A673 (cell line): ENCODE results near the gene NUB1. TPM values are rescaled to one million over a fixed set of nuclear protein-coding genes. Genes with fewer than 3 reads are reported as not detected.

Source experiments
- BruUV-seq: library from RNA; stranded (reverse); fragments of 400-500 nt; replicated peaks from 2 replicates; lab custom pipeline; 2021; lab: Mats Ljungman, UMichigan
- CTCF ChIA-PET: fragments of 300-600 bp; sonication (Branson Sonifier 250); formaldehyde crosslinking; loops from one replicate; lab custom pipeline; 2022; ENCODE audit warnings: antibody characterized with exemption; lab: Charles Lee
- POLR2A ChIA-PET: fragments of 300-600 bp; sonication (Branson Sonifier 250); formaldehyde crosslinking; loops from one replicate; lab custom pipeline; 2022; ENCODE audit warnings: antibody characterized with exemption; ENCODE audit not compliant: low non-redundant PET; lab: Charles Lee
- DNase-seq: peaks from one replicate; pipeline ENCODE4 v3.0.0-alpha.2; 2015; ENCODE audit warnings: low spot score
- H3K27ac ChIP-seq: fragments of 200-600 bp; sonication (generic); 2 replicates; pipeline ENCODE4 v1.5.1; 2016; ENCODE audit warnings: mixed run types, low read depth, mild to moderate bottlenecking, mixed read lengths, antibody characterized with exemption, low read length; ENCODE audit not compliant: poor library complexity, severe bottlenecking
- H3K27me3 ChIP-seq: fragments of 200-600 bp; sonication (generic); replicated peaks from 2 replicates; pipeline ENCODE4 v1.6.1; 2017; ENCODE audit warnings: mixed run types, low read depth, mild to moderate bottlenecking, mixed read lengths, antibody characterized with exemption, low read length; ENCODE audit not compliant: insufficient read depth, poor library complexity
- H3K36me3 ChIP-seq: fragments of 200-600 bp; sonication (generic); 2 replicates; pipeline ENCODE4 v1.6.1; 2016; ENCODE audit warnings: mixed run types, mild to moderate bottlenecking, mixed read lengths, antibody characterized with exemption, low read length; ENCODE audit not compliant: insufficient read depth, poor library complexity, severe bottlenecking
- H3K4me1 ChIP-seq: fragments of 200-600 bp; sonication (generic); 2 replicates; pipeline ENCODE4 v1.6.1; 2017; ENCODE audit warnings: mixed run types, mild to moderate bottlenecking, mixed read lengths, antibody characterized with exemption, low read length; ENCODE audit not compliant: insufficient read depth, poor library complexity, severe bottlenecking
- H3K4me3 ChIP-seq: fragments of 200-600 bp; sonication (generic); 2 replicates; pipeline ENCODE4 v1.5.1; 2016; ENCODE audit warnings: low read depth, mixed run types, mild to moderate bottlenecking, mixed read lengths, low read length; ENCODE audit not compliant: poor library complexity, severe bottlenecking
- H3K9me3 ChIP-seq: fragments of 200-600 bp; sonication (generic); 2 replicates; pipeline ENCODE4 v1.6.1; 2016; ENCODE audit warnings: mixed run types, low read depth, mild to moderate bottlenecking, mixed read lengths, antibody characterized with exemption, low read length; ENCODE audit not compliant: poor library complexity, severe bottlenecking
- EZH2 ChIP-seq: fragments of 200-600 bp; sonication (generic); IDR thresholded peaks from 2 replicates; pipeline ENCODE4 v1.6.1; 2017; ENCODE audit warnings: borderline replicate concordance, low read depth, mild to moderate bottlenecking, mixed read lengths, antibody characterized with exemption, low read length; ENCODE audit not compliant: poor library complexity, severe bottlenecking
- intact Hi-C: fragments of 100-400 bp; cut with micrococcal nuclease; formaldehyde crosslinking; loops from one replicate; pipeline ENCODE4 v1.10.0; 2022; ENCODE audit not compliant: unreplicated experiment
- total RNA-seq: library from RNA; stranded (reverse); gene quantifications from 2 replicates; pipeline ENCODE4 v1.2.3, GENCODE V29; 2021
- TF ChIP-seq, protein P1 (sequence below): fragments of 300-800, 200-600 bp; sonication (generic); conservative IDR thresholded peaks from 2 replicates; pipeline ENCODE4 v1.5.1; 2017; ENCODE audit warnings: low read depth, mild to moderate bottlenecking, antibody characterized with exemption, low read length, moderate library complexity, mixed read lengths

NUB1 gene
- total RNA-seq, 1 experiment from 2014 or later: 36.9 TPM

GRCh38 chr7:151383638-151384351 lies 42.2 kb downstream of the NUB1 start:
- TF ChIP-seq, protein P1, sequence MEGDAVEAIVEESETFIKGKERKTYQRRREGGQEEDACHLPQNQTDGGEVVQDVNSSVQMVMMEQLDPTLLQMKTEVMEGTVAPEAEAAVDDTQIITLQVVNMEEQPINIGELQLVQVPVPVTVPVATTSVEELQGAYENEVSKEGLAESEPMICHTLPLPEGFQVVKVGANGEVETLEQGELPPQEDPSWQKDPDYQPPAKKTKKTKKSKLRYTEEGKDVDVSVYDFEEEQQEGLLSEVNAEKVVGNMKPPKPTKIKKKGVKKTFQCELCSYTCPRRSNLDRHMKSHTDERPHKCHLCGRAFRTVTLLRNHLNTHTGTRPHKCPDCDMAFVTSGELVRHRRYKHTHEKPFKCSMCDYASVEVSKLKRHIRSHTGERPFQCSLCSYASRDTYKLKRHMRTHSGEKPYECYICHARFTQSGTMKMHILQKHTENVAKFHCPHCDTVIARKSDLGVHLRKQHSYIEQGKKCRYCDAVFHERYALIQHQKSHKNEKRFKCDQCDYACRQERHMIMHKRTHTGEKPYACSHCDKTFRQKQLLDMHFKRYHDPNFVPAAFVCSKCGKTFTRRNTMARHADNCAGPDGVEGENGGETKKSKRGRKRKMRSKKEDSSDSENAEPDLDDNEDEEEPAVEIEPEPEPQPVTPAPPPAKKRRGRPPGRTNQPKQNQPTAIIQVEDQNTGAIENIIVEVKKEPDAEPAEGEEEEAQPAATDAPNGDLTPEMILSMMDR: no peak
- ChIA-PET POLR2A (interaction anchor here (0.6 kb wide), 1 partner anchor 24 kb away, joined by 3 read pairs; no protein-coding TSS in a partner anchor), CTCF (interaction anchor here (0.7 kb wide), 1 partner anchor 136 kb away, joined by 3 read pairs; no protein-coding TSS in a partner anchor)
- no TSS peak for BruUV-seq
- no peak for DNase-seq
- peaks cover 22% of the 10 kb centered on the region for H3K27me3 ChIP-seq
- no peaks in the 10 kb centered on the region for H3K36me3 ChIP-seq
- no peak overlapping the region for H3K4me3 ChIP-seq
- peaks cover 10% of the 10 kb centered on the region for H3K4me1 ChIP-seq
- no peaks in the 10 kb centered on the region for H3K9me3 ChIP-seq
- intact Hi-C loops: no loop called here
- no peak overlapping the region for H3K27ac ChIP-seq

DNA sequence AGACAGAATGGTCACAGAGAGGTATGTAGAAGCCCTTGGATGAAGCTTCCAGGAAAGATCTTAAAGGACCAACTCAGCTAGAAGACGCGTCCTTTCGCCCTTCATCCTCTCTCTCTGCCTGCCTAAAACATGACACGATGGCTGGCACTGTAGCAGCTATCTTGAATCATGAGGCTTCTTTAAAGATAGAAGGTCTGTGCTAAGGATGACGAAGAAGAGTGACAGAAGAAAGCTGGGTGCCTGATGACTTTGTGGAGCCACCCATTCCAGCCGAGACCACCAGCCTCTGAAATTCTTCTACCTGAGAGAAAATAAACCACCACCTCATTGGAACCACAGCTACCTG lies 42.7 kb downstream of the NUB1 start:
- CTCF ChIA-PET: no interaction called here
- DNase-seq: no peak
- Histone ChIP-seq H3K9me3 (no peaks in the 10 kb centered on the region), H3K4me3 (no peak overlapping the region), H3K27me3 (peaks cover 22% of the 10 kb centered on the region), H3K36me3 (no peaks in the 10 kb centered on the region), H3K27ac (no peak overlapping the region), H3K4me1 (peaks cover 10% of the 10 kb centered on the region)
- POLR2A ChIA-PET: no interaction called here
- TF ChIP-seq EZH2: no peak
- TF ChIP-seq, protein P1: no peak
- intact Hi-C loops: no loop called here
- no TSS peak for BruUV-seq

DNA sequence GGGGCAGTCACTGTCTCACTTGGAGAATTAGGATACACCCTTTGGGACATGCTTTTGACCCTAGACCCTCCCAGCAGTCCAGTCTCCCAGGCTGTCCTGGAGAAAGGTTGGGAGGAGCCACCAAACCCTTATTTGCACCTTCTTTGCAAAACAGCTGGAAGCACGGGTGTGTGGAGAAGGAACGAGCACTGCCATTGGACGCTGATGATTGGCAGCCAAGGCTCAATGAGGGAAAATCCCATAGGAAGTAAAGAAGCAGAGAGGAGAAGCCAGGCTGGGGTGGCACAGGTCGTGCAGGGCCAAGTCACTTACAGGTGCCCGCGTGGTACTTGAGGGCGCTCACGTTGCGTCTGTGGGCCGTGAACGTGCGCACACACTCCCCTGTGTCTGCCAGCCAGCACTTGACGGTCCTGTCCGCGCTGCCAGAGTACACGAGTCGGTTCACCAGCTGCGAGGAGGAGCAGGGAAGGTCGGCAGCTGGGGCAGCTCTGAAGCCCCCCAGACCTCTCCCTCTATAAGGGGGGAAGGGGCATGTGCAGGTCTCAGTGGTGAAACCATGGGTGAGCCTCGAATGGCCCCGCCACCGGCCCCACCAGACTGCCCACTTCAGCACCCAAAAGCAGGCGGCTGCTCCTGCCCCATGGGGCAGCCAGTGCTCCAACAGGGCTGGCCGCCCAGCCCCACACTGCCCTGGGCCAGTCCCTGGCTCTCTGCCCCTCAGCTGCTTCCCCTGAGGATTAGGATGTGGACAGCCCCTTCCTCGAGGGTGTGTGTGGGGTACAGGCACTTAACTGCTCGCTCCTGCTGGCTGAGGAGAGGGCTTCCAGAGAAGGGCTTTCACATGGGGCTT lies 43.4 kb downstream of the NUB1 start:
- Histone ChIP-seq H3K9me3 (no peaks in the 10 kb centered on the region), H3K4me3 (no peak overlapping the region), H3K36me3 (no peaks in the 10 kb centered on the region), H3K27me3 (peaks cover 22% of the 10 kb centered on the region), H3K27ac (no peak overlapping the region), H3K4me1 (peaks cover 10% of the 10 kb centered on the region)
- no peak for DNase-seq
- POLR2A ChIA-PET: no interaction called here
- BruUV-seq: no TSS peak
- no peak for TF ChIP-seq EZH2
- TF ChIP-seq, protein P1: no peak
- intact Hi-C loops: no loop called here
- CTCF ChIA-PET: no interaction called here
